Kidney capillary endothelial cell (primary cell): ENCODE results near the gene FBXL13.
"Not testable (repeated sequence)": the region's sequence is repeated elsewhere in the genome, so short reads cannot be mapped to it uniquely, and the experiment has no call there.

Experiments
- DNase-seq: peaks from one replicate; pipeline ENCODE4 v3.0.0-alpha.2; 2018; ENCODE audit warnings: low spot score

The FBXL13 gene

DNA sequence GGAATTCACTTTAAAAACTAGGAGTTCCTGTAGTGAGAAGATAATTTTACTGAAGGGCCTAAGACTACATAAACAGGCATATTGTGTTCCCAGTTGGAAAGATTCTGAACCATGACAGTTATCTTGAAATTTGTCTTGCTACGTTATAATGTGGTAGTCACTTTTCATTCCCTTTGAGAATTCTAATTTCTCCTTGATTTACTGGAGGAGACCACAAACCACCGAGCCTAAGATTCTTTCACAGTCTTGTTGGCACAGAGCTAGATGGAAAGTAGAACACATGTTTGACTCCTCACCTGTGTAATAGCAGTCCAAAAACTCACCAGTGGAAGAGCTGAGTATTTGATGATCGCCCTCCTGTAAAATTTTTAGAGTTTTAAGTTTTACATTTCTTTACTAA, 5.2 kb upstream of the FBXL13 start:
- no peak for DNase-seq

DNA sequence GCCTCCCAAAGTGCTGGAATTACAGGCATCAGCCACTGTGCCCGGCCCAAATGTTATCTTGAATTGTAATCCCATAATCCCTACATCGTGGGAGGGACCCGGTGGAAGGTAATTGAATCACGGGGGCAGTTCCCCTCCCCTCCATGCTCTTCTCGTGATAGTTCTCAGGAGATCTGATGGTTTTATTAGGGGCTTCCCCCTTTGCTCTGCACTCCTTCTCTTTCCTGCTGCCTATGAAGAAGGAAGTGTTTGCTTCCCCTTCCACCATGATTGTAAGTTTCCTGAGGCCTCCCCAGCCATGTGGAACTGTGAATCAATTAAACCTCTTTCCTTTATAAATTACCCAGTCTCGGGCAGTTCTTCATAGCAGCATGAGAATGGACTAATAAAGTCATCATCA, 3.6 kb upstream of the FBXL13 start:
- not testable (repeated sequence) for DNase-seq

DNA sequence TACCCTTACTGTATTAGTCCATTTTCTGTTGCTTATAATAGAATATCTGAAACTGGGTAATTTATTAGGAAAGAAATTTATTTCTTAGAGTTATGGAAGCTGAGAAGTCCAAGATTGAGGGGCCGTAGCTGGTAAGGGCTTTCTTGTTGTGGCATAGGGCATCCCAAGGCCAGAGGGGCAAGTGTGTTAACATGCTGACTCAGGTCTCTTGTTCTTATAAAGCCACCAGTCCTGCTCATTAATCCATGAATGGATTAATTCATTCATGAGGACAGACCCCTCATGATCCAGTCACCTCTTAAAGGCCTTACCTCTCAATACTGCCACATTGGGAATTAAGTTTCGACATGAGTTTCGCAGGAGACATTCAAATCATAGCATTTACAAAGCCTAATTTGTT, 2.7 kb upstream of the FBXL13 start:
- DNase-seq = no peak

DNA sequence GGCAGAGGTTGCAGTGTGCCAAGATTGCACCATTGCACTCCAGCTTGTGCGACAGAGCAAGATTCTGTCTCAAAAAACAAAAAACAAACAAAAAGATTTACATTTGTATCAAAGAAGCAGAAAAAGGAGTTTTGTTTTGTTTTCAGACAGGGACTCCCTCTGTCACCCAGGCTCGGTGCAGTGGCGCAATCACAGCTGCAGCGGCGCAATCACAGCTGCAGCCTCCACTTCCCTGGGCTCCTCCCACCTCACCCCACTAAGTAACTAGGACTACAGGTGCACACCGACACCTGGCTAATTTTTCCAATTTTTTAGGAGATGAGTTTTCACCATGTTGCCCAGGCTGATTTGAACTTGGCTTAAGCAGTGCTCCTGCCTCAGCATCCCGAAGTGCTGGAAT, 2.2 kb upstream of the FBXL13 start:
- no peak for DNase-seq

DNA sequence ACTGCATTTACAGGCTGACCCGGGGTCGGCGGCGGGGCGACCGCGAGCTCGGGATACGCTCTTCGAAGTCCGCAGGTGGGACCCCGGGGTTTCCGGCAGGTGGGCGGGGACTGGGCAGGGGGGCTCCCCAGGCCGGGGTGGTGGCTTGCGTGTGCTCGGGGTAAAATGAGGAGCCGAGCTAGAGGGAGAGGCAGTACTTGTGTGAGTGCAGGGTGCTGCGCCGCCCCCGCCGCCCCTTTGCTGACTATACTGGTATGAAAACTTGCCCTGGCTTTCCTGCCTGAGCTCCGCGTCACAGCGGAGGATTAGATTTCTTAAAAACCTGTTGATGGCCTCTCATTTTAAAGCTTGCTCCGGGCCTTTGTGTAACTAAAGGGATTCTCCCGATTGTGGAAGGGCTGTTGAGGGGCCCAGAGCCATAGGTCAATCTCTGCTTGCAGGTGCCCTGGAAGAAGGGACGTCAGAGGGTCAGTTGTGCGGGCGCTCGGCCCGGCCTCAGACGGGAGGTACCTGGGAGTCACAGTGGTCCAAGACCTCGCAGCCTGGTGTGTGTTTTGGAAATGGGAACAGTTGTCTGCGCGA, 832 bp upstream of the FBXL13 start:
- peak; percentile 25 for DNase-seq

DNA sequence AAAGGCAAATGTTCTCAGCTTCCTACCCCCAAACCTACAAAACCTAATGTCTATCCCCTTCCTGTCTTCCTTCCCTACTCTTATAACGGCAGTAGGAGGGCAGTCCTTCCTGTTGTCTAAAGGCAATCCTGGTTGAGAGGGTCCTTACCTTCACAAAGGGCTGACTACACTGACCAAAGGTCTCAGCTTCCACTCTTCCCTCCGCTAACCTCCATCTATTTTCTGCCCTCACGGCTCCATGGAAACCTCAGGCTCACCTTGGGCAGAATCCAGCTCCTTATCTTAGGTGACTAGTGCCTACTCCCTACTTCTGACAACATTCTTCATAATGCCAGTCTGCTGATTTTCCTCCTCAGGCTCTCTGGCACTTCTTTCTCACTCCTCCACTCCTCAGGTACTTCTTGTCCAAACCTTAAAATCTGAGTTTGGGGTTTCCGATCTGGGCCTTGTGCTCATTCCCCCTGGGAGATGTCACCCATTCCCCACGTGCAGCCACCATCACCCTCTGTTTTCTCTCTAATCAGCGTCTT, 542 bp downstream of the FBXL13 start:
- DNase-seq = peak; percentile 3

DNA sequence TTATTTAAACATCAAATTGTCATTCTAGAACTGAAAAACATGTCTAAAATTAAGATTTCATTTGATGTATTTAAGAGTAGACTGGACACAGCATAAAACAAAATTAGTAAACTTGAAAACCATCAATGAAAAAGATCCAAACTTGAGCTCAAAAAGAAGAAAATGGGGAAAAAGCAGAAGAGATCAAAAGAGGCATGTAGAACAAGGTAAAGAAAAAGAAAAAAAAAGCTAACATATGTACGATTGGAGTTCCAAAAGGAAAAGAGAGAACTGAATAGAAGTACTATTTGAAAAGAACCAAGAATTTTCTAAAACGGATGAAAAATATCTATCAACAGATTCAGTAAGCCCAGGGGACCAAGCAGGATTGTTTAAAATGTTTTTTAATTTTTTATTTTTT, 3.6 kb downstream of the FBXL13 start:
- DNase-seq = no peak

DNA sequence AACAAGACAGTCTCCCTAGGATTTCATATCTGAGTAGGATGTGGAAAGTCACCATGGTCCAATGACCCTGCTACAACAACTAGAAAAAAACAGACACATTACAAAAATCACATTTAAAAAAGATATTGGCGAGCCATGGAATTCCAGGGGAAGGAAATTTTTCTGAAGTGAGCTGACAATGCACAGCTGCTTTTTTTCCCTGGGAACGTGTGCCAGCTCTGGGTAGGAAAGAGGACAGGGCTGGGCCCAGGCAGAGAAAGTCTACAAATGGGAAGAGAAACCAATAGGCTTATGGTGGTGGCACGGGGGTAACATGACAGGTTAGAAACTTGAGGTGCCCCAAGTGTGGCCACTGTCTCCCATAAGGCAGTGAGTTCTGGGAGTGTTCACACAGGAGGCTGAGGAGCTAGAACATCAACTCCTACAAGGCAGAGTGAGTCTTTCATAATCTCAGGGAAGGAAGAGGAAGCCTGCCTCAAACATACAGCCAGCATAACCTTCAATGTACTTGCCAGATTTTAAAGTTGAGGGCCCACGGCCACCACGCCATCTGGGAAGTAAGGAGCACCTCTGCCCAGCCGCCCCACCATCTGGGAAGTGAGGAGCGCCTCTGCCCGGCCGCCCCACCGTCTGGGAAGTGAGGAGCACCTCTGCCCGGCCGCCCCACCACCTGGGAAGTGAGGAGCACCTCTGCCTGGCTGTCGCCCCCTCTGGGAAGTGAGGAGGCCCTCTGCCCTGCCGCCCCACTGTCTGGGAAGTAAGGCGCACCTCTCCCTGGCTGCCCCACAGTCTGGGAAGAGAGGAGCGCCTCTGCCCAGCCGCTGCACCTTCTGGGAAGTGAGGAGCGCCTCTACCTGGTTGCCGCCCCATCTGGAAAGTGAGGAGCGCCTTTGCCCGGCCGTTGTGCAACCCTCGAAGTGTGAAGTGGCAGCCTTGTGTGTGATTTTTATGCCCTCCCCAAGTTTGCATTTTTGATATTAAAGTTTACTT, 5.9 kb downstream of the FBXL13 start:
- DNase-seq = no peak

DNA sequence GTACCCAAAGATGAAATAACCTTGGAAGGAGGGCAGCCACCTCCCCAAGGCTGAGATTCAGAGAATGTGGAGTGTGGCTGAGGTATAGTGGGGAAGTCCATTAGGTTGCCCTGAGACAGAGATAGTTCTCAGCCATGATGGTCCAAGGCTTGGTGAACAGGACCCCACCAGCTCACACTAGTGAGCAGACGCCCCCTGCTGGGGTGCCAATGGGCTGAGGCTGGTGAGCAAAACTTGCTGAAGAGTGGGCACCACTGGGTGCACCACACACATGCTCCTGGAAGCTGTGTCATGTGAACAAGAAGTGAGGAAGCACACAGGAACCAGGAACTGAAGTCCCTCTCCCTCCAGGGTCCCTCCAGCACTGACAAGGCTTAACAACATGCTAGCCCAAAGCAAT, 8.9 kb downstream of the FBXL13 start:
- DNase-seq = no peak

DNA sequence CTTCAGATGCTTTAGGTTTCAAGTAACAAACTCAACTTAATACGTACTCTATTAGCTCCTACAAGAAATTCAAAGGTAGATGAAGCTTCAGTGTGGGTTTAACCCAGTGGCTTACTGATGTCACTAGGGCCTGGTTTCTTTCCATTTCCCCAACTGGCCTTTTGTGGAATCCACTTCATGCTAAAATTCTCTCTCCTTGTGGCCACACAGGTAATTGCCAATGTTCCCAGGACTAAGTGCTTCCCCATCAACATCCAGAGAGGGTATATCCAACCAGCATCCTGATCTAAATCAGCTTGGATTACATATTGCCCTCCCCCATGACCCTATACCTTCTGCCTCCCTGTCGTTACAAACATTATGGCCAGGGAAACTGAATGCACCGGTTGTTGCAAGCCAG, 10.7 kb downstream of the FBXL13 start:
- no peak for DNase-seq

DNA sequence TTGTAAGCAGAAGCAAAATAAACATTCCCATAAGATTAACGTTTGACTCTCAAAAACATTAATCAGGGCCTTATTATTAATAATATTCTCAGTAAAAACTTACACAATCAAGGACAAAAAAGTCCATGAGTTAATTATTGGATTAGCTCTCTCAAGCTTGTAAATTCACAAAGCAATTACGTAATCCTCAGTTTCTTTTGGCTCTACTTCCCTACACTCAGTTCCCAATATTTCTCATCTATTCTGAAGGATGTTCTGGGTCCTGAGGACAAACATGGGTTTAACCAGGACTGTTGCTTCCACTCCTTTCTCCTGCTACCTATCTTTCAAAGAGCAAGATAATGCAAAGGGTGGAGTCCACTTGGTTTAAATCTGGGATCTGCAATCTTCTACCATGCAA, 15.1 kb downstream of the FBXL13 start:
- no peak for DNase-seq

DNA sequence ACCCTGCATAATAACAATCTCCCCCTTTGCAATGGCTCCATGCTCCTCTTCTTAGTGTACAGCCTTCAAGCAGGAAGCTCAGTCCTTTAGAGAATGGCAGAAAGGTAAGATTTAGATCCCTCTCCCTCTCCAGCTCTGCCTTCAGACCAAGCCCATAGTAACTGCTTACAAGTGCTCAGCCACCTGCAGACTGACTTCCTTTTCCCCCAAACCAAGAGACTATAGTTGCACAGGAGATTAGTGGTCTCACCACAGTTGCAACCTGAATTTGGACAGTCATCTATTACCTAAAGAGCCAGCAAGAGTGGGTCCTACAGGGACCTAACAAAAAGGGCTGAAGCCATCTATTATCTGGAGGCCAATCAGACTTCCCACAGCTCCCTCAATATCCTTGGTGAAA, 16.5 kb downstream of the FBXL13 start:
- DNase-seq = no peak

DNA sequence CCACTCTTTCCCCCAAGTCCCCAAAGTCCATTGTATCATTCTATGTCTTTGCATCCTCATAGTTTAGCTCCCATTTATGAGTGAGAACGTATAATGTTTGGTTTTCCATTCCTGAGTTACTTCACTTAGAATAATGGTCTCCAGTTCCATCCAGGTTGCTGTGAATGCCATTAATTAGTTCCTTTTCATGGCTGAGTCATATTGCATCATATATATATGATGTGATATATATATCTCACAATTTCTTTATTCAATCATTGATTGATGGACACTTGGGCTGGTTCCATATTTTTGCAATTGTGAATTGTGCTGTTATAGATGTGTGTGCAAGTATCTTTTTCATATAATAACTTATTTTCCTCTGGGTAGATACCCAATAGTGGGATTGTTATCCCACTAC, 18.6 kb downstream of the FBXL13 start:
- not testable (repeated sequence) for DNase-seq

DNA sequence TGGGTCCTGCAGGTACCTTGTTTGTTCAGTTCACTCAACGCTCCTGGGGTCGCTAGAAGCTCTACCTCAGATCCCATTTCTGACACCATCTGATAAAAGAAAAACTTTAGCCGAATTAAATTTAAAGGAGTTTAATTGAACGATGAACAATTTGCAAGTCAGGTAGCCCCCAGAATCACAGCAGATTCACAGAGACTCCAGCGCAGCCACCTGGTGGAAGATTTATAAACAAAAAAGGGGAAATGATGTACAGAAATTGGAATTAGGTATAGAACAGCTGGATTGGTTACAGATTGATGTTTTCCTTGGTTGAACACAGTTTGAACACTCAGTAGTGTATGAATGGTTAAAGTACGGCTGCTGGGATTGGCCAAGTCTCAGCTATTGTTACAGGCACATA, 23.1 kb downstream of the FBXL13 start:
- DNase-seq = no peak

DNA sequence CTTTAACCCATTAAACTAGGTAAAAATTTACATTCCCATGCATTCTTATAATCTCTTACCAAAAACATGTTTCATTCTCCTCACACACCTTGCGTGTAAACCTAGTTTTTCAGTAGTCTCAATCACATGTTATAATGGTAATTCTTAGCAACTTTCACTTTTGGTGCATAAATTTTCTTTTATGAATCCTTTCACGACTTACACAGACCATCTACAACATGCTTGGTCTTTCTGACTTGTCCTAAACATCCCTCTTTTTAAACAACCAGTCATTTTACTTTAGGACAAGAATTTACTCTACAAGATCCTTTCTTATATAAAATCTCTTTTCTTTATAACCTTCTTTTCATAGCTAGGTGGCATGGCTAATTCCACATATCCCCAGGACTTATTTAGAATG, 25.8 kb downstream of the FBXL13 start:
- DNase-seq = no peak

DNA sequence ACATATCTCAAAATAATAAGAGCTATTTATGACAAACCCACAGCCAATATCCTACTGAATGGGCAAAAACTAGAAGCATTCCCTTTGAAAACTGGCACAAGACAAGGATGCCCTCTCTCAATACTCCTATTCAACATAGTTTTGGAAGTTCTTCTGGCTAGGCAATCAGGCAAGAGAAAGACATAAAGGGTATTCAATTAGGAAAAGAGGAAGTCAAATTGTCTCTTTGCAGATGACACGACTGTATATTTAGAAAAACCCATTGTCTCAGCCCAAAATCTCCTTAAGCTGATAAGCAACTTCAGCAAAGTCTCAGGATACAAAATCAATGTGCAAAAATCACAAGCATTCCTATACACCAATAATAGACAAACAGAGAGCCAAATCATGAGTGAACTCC, 32.8 kb downstream of the FBXL13 start:
- DNase-seq = not testable (repeated sequence)

DNA sequence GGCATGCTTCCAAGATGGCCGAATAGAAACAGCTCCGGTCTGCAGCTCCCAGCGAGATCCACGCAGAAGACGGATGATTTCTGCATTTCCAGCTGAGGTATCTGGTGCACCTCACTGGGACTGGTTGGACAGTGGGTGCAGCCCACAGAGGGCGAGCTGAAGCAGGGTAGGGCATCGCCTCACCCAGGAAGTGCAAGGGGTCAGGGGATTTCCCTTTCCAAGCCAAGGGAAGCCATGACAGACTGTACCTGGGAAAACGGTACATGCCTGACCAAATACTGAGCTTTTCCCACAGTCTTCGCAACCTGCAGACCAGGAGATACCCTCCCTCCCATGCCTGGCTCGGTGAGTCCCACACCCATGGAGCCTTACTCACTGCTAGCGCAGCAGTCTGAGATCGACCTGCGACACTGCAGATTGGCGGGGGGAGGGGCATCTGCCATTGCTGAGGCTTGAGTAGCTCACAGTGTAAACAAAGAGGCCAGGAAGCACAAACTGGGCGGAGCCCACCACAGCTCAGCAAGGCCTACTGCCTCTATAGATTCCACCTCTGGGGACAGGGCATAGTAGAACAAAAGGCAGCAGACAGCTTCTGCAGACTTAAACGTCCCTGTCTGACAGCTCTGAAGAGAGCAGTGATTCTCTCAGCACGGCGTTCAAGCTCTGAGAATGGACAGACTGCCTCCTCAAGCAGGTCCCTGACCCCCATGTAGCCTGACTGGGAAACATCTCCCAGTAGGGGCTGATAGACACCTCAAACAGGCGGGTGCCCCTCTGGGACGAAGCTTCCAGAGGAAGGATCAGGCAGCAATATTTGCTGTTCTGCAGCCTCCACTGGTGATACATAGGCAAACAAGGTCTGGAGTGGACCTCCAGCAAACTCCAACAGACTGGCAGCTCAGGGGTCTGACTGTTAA, 36.5 kb downstream of the FBXL13 start:
- not testable (repeated sequence) for DNase-seq

DNA sequence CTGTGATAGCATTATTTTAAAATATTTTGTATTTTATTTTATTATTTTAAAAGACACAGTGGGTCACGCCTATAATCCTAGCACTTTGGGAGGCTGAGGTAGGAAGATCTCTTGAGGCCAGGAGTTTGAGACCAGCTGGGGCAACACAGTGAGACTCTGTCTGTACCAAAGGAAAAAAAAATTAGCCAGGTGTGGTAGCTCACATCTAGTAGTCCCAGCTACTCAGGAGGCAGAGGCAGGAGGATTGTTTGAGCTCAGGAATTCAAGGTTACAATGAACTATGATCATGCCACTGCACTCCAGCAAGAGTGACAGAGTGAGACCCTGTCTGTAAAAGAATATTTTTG, 37.1 kb downstream of the FBXL13 start:
- no peak for DNase-seq

DNA sequence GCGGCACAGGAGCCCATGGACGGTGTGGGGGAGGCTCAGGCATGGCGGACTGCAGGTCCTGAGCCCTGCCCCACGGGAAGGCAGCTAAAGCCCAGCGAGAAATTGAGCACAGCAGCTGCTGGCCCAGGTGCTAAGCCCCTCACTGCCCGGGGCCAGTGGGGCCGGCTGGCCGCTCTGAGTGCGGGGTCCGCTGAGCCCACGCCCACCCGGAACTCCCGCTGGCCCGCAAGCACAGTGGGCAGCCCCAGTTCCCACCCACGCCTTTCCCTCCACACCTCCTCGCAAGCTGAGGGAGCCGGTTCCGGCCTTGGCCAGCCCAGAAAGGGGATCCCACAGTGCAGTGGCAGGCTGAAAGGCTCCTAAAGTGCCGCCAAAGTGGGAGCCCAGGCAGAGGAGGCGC, 40.3 kb downstream of the FBXL13 start:
- DNase-seq = not testable (repeated sequence)

DNA sequence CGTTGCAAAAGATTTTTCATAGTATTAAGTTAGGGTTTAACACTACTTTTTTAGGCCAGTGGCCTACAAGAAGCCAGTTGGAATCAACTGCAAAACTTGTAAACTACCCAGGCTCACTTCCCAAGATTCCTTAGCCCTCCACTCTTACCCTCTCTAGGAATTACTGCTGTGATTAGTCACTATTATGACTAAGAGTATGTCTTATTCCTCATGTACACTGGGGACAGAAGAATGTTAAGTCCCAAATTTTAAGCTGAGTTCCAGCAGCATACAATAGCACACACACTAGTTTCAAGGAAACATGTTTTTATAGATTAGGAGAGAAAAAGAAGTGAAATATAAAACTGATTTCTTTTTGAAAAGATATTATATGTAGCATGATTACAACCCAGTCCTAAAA, 42.8 kb downstream of the FBXL13 start:
- DNase-seq = no peak

DNA sequence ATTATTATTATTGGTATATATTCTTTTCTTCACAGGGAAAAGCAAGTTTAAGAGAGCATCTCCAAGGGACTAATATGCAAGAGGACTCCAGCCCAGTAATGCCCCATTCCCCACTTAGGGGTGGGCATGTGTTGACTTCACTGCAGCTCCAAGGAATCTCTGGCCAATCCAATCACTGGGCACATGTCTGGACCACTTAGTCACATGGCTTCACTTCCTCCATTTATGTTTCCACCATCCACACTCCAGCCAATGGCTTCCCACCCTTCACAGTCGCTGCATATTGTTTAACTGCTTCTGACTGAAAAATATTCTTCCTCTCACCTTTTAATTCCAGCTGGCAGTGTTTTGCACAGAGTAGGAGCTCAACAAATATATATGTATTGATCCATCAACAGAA, 43.6 kb downstream of the FBXL13 start:
- no peak for DNase-seq

DNA sequence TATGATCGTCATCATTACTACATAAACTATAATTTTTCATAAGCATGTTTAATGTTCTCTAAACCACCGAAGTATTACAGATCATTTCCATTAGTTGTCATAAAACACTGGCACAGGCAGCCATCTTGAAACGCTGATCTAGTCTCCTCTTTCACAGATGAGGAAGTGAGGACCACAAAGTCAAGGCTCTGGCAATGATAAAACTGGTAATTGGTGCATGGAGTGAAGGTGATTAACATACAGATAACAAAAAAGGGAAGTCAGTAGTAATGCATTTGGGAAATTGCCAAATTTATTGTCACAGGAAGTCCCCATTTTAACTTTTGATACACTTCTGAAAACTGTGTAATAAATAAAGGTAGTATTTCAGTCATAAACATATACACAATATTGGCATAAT, 49.3 kb downstream of the FBXL13 start:
- DNase-seq = no peak
